GM18868 (cell line): Measurements from ENCODE around the gene NPY5R.
A peak's percentile ranks its signal among the peaks of the same experiment; 100 is the strongest.

Source experiments
- ATAC-seq: cut with Tn5 transposase; IDR thresholded peaks from one replicate; pipeline ENCODE4 v1.9.1; 2021; ENCODE audit warnings: mild to moderate bottlenecking, moderate library complexity; ENCODE audit not compliant: unreplicated experiment

Gene NPY5R

DNA sequence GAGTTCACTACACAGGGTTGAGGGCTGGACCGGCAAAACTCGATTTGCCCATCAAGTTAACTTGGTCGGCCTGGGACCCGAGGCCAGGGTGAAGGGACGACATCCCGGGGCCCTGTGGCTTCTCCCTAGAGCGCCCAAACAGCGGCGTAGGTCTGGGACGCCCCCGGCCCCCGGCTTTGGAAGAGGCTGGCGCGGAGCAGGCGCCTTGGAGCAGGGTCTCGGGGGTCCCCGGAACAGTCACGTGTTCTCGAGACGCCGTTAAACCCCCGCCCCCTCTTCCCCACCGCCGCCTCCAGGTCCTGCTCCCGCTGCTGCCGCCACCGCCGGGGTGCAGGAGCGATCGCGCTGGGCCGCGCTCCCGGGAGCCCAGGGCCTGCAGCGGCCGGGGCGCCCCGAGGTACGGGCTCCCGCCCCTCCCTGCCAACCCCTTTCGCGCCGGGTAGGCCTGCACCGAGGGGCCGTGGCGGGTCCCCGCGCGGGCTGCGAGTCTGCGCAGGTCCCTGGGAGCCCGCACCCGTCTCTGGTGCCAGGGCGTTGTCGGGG lies at the start of gene NPY5R:
Gene NPY5R, plus strand, starts transcription at position 289 of the 543 bp plus-strand sequence. CDS start 6,382 bp downstream, outside the sequence.
- no peak for ATAC-seq

DNA sequence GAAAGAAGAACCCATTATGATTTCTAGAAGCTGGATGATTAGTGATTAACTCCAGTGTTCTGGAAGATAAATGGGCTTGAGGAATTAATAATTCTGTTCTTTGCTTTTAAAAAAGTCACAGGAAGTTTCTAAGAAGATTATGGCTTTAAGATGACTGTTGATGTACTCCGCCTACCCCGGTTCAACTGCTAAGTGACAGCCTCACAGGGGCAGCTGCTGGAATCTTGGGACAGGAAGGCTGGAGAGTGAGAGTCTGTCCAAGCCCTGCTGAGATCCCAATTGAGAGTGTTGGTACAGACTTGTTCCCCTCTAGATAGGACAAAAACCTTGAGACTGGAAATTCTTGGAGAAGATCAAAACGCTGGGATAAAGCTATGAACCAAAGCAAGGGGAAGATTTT lies 48.6 kb upstream of the NPY5R start:
- ATAC-seq: no peak

DNA sequence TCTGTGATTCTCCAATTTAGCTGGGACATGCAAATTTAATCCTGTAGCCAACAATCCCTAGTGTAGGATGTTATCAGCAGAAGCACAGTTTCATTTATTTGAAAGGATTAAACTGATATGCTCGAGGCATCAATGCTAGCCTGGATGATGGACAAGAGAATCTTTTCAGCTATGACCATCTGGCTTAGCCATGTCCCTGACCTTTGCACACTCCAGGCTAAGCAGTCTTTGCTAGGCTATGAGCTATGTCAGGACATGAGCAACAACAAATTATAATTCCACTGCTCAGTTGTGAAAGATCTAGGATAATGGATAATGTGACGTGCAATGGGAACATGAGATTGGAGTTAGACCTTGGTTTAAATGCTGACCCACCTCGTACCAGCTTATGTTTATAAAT lies 43.2 kb upstream of the NPY5R start:
- ATAC-seq: no peak

DNA sequence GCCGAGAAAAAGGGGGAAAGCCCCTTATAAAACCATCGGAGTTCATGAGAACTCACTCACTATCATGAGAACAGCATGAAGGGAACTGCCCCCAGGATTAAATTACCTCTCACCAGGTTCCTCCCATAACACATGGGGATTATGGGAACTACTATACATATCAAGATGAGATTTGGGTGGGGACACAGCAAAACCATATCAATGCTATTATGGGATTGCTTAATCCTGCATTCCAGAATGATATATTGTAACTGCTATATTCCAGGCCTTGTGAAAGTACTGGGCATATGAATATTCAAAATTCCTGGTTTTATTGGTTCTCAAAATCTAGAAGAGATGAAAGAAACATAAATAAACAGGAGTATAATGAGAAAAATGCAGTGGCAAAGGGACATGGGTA lies 40.6 kb upstream of the NPY5R start:
- no peak for ATAC-seq

DNA sequence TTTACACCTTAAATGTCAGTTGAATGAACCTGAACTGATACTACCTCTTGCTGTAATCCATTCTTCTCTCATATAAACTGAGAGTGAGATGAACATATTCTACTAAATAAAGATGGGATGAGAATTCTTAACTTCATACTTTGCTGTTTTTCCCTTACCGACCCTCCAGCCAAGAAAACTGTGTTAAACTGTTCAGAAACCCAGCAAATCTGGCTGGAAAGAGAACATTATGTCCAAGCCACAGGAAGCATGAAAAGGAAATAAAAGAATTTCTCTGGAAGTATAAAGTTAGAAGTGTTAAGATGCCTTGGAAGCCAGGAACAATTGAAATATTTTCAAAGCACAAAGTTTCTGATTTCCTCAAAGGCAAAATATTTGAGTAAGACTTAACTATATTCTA lies 34.2 kb upstream of the NPY5R start:
- ATAC-seq: no peak

DNA sequence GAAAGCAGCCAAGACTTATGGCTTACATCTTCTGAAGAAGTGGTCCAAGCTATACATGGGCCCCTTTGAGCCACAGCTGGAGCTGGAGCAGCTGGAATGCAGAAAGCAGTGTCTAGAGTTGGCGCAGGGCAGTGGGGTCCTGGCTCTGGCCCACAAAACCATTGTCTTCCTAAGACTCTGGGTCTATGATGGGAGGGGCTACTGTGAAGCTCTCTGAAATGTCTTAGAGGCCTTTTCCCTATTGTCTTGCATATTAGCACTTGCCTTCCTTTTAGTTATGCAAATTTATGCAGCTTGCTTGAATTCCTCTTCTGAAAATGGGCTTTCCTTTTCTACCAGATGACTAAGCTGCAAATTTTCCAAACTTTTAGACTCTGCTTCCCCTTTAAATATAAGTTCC lies 26.6 kb upstream of the NPY5R start:
- ATAC-seq: no peak

DNA sequence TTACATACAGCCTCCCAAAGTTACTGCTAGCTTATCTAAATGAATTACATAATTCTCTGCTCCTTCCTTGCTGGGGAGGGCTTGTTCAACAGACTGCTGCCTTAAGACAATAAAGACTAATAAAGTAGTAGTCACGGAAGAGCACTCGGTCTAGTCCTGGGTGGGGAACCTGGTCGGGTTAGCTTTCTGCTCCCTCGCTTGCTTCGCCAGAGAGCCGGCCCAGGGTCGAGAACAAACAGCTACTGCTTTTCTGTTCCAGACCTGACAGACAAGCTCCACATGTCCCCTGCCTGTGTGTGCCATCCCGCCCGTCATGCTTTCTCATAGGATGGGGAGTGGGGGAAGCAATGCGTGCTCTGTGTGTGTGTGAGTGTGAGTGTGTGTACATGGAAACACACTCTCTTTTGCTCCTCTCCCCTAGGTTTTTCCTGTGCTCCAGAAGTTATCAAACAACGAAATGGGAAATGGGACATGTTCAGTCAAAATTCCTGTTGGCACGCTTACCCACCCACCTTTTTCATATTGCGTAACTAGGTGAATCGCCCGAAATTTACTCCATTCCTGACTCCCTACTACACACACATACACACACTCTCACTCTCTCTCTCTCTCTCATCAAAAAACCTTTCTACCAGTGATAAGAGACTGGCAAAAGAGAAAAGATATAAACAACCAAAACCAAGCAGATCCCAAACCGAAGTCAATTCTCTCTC lies 12.6 kb upstream of the NPY5R start:
- ATAC-seq: no peak

DNA sequence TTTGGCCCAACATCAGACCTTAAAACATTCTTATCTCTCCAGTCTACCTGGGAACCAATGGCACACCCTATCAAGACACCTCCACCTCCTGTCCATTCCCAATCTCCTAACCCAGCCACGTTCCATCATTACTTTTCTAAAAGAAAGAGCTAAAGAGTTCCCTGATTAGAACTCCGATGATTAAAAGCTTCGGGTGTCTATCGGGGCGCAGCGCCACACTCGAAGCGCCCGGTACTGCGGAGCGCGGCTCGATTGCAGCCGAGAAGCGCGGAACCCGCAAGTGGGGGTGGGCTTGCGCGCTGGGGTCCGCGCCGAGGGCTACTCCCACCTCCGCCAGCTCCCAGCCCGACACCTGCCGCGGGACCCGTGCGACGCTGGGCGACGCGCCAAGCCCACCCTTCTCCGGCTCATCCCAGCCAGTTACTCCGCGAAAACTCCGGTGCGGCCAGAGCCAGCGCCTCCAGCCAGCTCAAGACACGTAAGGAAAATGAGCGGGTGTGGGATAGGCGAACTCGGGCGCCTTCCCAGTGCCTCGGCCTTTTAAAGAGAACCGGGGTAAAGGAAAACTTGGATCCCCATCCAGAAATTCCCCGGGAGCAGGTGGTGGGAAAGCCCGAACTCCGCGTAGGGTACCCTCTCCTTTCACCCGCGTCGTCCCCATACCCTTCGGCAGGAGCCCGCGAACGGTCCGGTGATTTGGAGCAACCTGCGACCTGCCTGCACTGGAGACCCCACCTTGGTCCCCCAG lies 11.9 kb upstream of the NPY5R start:
- ATAC-seq: no peak

DNA sequence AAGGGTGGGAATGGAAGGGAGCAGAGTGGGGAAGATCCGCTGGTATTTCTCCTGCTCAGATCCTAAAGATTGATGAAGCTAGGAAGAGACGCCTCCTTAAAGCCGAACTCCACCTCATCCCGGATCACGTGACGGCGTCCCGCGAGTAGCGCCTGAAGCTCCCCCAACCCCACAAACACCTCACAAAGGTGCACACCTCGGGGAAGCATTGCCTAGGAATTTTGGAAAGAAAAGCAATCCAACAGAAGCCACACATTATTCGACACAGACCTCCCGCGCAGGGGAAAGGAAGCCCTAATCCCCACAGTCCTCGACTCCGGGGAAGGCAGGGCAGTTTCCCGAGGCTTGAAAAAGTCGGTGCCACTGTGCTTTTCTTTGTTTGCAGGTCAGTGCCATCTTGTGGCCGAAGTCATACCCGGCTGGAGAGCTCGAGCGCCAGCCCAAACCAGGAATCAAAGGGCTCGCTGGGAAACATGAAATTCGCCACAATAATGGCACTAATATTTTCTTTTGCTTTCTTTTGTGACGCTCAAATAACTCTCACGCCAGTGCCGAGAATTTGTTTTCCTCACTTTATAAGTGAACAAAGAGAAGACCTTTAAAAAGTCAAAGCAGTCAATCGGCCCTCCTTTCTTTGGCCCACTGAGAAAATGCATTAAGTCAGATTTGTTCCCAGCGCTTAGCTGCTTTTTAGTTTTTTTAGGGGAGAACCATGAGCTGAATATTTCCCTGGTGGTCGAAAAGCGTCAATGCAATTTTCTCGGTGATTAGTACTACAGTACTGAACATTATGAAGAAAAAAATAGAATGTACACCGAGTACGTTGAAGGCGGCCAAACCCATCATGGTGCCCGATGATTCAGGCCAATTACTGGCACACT lies 10.9 kb upstream of the NPY5R start, which contains the start of gene NPY1R:
Gene NPY1R, minus strand, starts transcription at position 71 of the 881 bp plus-strand sequence. CDS start 6,042 bp downstream, outside the sequence.
- peak; percentile 86 for ATAC-seq

DNA sequence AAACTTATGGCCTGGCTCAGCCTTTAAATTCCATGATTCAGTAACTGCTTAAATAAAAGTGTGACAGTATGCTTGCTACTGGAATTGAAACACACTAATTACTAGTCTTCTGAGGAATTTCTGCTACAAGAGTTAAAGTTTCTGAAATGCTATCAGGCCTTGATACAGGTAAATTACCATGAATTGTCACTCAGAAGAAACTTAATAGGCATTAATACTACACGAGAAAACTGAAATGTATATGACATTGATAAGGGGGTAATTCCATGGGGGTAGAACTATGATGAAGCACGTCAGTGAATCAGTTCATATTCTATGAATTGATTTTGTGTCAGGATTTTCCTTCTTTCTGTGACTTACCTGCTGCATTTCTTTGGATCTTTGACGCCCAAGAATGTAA lies 8.3 kb upstream of the NPY5R start:
- no peak for ATAC-seq

DNA sequence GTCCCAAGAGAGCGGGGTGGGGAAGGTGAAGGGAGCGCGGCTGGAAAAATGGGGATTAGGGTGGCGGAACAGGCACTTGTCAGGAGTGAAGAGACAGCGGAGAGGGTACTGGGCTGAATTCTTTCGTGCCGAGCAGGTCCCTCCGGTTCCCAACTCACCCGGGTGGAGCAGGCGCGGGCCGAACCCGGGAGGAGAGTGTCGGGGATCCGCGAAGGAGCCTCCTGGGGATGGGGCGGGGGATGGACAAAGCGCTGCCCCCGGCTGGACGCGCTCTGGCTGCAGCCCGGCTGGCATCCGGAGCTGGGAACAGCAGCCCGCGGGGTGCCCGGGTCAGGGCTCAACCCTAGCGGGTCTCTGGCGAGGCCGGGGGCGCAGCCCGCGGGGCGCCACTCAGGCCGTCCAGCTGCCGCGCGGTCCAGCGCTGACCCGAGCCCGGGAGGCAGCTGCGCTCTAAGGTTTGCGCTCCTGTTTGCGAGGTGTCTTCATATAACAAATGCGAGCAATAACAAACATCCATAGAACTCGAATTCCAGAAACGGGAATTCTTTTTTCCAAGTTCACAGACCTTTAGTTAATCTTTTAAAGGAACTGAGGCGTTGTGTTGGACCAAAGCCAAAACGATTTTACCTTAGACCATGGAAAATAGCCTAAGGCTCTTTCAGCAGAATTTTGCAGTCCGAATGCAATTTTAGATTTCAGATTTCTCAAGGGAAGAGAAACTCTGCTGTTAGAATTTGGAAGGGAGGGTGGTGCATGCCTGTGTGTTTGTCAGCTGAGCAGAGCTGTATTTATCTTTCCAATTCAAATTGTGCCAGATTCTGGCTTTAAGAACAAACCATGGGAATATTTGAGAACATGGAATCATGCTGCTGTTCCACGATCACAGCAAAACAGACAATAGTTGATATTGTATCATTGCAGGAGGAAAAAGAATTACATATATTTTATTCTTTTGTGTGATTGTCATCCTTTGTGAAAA lies 744 bp downstream of the NPY5R start:
- ATAC-seq: no peak

DNA sequence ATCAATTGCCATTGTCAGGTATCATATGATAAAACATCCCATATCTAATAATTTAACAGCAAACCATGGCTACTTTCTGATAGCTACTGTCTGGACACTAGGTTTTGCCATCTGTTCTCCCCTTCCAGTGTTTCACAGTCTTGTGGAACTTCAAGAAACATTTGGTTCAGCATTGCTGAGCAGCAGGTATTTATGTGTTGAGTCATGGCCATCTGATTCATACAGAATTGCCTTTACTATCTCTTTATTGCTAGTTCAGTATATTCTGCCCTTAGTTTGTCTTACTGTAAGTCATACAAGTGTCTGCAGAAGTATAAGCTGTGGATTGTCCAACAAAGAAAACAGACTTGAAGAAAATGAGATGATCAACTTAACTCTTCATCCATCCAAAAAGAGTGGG lies 7.0 kb downstream of the NPY5R start:
- ATAC-seq: no peak

DNA sequence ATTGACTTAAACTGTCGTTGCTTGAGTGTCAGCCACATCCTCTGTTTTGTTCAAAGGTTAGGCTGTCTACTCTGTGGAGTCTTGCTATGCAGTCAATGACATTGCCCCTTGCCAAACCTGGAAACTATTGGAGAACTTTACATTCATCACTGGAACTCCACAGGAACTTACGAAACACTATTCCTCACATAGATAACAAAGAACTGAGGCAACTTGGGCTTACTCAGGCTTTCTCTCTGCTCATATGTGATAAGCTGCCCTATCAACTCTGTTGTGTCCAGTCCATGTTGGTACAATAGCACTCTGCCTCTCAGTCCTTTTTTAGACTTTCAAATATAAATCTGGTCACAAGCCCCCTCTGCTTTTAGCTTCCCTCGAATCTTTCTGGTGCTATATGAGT lies 9.4 kb downstream of the NPY5R start:
- no peak for ATAC-seq

DNA sequence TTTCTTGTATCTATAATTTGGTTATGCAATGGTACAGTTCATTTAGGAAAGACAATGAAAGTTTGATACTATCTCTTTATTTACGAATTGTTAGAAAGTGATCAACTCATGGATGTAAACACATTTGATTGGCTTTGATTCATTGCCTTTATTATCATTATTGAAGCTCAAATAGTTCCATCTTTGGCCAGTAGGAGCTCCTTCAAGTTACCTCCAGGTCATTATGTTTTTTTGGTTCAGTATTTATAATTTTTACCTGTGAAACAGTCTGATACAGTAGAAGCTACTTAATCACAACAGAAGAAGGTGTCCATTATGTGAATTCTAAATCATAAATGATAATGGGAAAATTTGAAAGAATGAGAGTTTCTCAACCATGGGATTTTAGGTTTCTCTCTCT lies 12.4 kb downstream of the NPY5R start:
- ATAC-seq: no peak

DNA sequence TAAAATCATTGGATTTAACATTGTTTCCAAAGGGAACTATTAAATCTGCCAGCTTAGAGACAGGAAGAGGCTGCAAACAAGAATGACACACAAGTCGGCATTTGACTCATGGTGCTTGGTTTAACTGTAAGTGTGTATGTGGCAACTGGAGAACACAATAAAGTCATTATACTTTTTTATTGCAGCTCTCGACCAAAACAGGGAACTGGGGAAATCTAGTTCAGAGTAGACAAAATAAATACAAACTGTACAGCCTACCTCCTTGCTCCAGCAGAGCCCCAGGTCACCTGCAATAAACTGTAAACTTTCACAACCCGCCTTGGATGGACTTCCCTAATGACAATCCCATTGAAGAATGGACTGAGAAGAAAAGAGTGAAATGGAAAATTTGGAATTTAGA lies 24.0 kb downstream of the NPY5R start:
- ATAC-seq: no peak

DNA sequence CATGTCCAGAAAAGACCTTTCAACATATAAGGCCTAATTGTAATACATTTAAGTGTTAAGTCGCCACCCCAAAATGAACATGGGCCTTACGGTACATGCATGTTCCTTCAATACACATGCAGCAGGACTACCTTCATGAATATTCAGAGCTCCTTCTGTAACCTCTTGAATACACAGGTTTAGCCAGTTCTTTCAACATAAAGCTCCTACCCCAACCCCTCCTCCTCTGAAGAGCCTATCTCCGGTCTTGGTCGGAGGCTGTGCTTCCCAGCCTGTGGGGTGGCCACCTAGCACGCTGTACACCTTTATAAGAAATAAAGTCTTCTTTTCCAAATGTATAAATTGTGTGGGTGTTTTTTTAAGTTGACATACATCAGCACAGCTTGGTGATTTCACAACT lies 28.3 kb downstream of the NPY5R start:
- ATAC-seq: no peak

DNA sequence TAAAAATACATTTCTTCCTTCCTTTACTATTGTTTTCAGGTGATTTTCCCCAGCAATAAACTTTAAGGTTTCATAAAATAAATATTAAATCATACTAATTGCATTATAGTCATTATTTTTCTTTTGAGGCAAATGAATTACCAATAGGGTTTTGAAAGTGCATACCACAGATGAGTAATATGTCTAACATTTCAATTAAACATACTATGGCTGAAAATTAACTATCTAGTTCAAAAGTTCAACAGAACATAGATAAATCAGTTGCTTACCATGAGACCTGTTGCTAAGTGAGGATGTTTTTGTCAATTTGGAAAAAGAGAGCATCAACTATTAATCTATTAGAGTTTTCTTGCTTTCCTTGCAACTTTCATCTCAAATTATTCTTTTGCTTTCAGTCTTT lies 35.0 kb downstream of the NPY5R start:
- no peak for ATAC-seq

DNA sequence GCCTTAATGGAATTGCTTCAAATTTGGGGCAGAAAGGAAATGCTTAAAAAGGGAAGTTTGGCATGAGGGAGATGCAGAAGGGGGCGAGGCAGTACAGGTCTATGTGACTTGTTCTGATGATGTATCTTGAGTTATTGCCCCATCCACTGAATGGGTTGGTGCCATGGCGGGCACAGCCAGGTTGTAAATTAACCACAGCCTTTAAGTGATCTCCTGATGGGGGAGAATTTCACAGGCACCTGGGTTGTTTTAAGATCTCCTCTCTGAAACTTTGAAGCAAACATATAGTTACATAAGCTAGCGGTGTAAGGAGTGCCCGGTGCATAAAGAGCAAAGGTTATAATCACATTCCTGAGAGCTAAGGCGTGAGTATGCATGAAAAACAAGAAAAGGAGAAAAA lies 37.0 kb downstream of the NPY5R start:
- ATAC-seq: no peak

DNA sequence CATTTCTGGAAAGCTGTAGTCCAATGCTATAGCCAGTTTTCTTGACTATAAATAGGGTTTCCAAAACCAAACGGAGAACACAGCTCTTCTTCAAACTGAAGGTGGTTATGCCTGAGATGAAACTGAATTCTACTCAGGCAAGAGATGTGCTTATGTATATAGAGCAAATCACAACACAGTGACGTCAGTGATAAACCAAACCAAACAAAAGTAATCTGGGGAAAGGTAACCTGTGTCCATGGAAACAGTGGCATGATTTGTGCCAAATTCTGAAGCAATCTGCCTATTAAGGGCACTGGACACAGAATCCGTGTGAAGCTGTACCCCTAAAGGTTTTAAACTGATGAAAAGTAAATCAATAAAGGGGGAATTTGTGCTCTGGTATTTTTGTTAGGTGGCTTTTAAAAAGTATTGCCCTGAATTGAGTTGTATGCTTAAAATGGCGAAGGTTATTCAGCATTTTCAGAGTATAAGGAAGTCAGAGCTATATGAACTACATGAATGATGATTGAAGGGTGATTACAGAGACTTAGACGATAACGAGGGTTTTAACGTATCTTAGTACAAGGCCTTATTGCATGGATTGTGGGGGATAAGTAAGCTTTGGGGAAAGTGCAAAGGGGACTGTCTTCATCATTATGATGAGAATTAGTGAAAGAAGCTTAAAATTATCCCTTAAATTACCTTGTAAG lies 38.6 kb downstream of the NPY5R start:
- ATAC-seq: no peak
